HUES48 (cell line): ENCODE data around the gene REEP6.
"Not testable (repeated sequence)": the region's sequence is repeated elsewhere in the genome, so short reads cannot be mapped to it uniquely, and the experiment has no call there.

ENCODE experiments used
- H3K27ac ChIP-seq: one replicate; pipeline ENCODE4 v1.7.0; 2013; ENCODE audit warnings: low read depth, low read length, inconsistent platforms
- H3K27me3 ChIP-seq: 2 replicates; pipeline ENCODE4 v1.6.1; 2013; ENCODE audit warnings: mild to moderate bottlenecking, low read length; ENCODE audit not compliant: control insufficient read depth, insufficient read depth
- H3K36me3 ChIP-seq: 2 replicates; pipeline ENCODE4 v1.6.1; 2013; ENCODE audit warnings: low read length; ENCODE audit not compliant: control insufficient read depth, insufficient read depth
- H3K4me1 ChIP-seq: 2 replicates; pipeline ENCODE4 v1.6.1; 2013; ENCODE audit warnings: mild to moderate bottlenecking, low read length; ENCODE audit not compliant: control insufficient read depth, insufficient read depth
- H3K4me3 ChIP-seq: 2 replicates; pipeline ENCODE4 v1.5.1; 2013; ENCODE audit warnings: mild to moderate bottlenecking, low read depth, low read length
- H3K9ac ChIP-seq: 2 replicates; pipeline ENCODE4 v1.6.1; 2013; ENCODE audit warnings: mild to moderate bottlenecking, low read depth, low read length, moderate library complexity
- H3K9me3 ChIP-seq: 2 replicates; pipeline ENCODE4 v1.6.1; 2013; ENCODE audit warnings: low read length; ENCODE audit not compliant: control insufficient read depth, insufficient read depth

The REEP6 gene

GRCh38 chr19:1495799-1496713 lies 5.1 kb downstream of the REEP6 start:
- no peak overlapping the region for H3K9ac ChIP-seq
- H3K27me3 ChIP-seq, result peaks cover 10% of the 10 kb centered on the region
- no peaks in the 10 kb centered on the region for H3K4me1 ChIP-seq
- no peak overlapping the region for H3K4me3 ChIP-seq
- no peaks in the 10 kb centered on the region; the same call in 1 of the 2 replicates for H3K9me3 ChIP-seq
- no peaks in the 10 kb centered on the region for H3K36me3 ChIP-seq
- no peak overlapping the region for H3K27ac ChIP-seq

- Histone ChIP-seq H3K4me3 (no peak overlapping the region), H3K9me3 (no peaks in the 10 kb centered on the region; the same call in 1 of the 2 replicates), H3K9ac (no peak overlapping the region), H3K27me3 (peaks cover 2% of the 10 kb centered on the region), H3K4me1 (no peaks in the 10 kb centered on the region), H3K36me3 (no peaks in the 10 kb centered on the region), H3K27ac (no peak overlapping the region)
Measured at GRCh38 chr19:1496714-1497577, 6.0 kb downstream of the REEP6 start.

- no peak overlapping the region for H3K4me3 ChIP-seq
- no peaks in the 10 kb centered on the region; the same call in 1 of the 2 replicates for H3K9me3 ChIP-seq
- no peak overlapping the region for H3K27ac ChIP-seq
- no peaks in the 10 kb centered on the region for H3K4me1 ChIP-seq
- no peaks in the 10 kb centered on the region for H3K36me3 ChIP-seq
- H3K9ac ChIP-seq, result no peak overlapping the region
- peaks cover 2% of the 10 kb centered on the region; the same call in 1 of the 2 replicates for H3K27me3 ChIP-seq
Measured at GRCh38 chr19:1497578-1498235, 6.7 kb downstream of the REEP6 start.

- peaks cover 16% of the 10 kb centered on the region for H3K27me3 ChIP-seq
- not testable (repeated sequence) for H3K4me1 ChIP-seq
Measured at GRCh38 chr19:1499231-1499630, 8.2 kb downstream of the REEP6 start.

GRCh38 chr19:1501200-1501595 lies 10.2 kb downstream of the REEP6 start:
- no peak overlapping the region for H3K27ac ChIP-seq
- peaks cover 18% of the 10 kb centered on the region for H3K27me3 ChIP-seq

More at GRCh38 chr19:1499231-1499630, 8.2 kb downstream of the REEP6 start:
- not testable (repeated sequence) for H3K9me3 ChIP-seq, H3K36me3 ChIP-seq, H3K9ac ChIP-seq, H3K27ac ChIP-seq, H3K4me3 ChIP-seq

GRCh38 chr19:1502433-1503088 lies 11.6 kb downstream of the REEP6 start:
- Histone ChIP-seq H3K4me3 (no peak overlapping the region), H3K9me3 (no peaks in the 10 kb centered on the region; the same call in 1 of the 2 replicates), H3K27ac (no peak overlapping the region), H3K36me3 (no peaks in the 10 kb centered on the region), H3K9ac (no peak overlapping the region), H3K27me3 (peaks cover 18% of the 10 kb centered on the region), H3K4me1 (peaks cover 3% of the 10 kb centered on the region; the same call in 1 of the 2 replicates)

More at GRCh38 chr19:1501200-1501595, 10.2 kb downstream of the REEP6 start:
- Histone ChIP-seq H3K9ac (no peak overlapping the region), H3K9me3 (no peaks in the 10 kb centered on the region; the same call in 1 of the 2 replicates), H3K4me3 (no peak overlapping the region), H3K4me1 (peaks cover 3% of the 10 kb centered on the region; the same call in 1 of the 2 replicates), H3K36me3 (no peaks in the 10 kb centered on the region)

GRCh38 chr19:1503089-1503924 lies 12.3 kb downstream of the REEP6 start:
- H3K36me3 ChIP-seq, result no peaks in the 10 kb centered on the region
- H3K27me3 ChIP-seq, result peaks cover 18% of the 10 kb centered on the region
- no peak overlapping the region for H3K27ac ChIP-seq
- H3K4me3 ChIP-seq, result peak overlapping the region; percentile 45
- peaks cover 3% of the 10 kb centered on the region; the same call in 1 of the 2 replicates for H3K4me1 ChIP-seq
- H3K9ac ChIP-seq, result 0 out of 2 replicates have a peak overlapping the region, but pooled peaks have one; percentile 25
- H3K9me3 ChIP-seq, result no peaks in the 10 kb centered on the region; the same call in 1 of the 2 replicates

GRCh38 chr19:1503925-1504773 lies 13.2 kb downstream of the REEP6 start:
- peaks cover 3% of the 10 kb centered on the region; the same call in 1 of the 2 replicates for H3K4me1 ChIP-seq
- H3K36me3 ChIP-seq, result no peaks in the 10 kb centered on the region
- no peak overlapping the region for H3K27ac ChIP-seq
- peak overlapping the region; percentile 45 for H3K4me3 ChIP-seq
- peaks cover 18% of the 10 kb centered on the region for H3K27me3 ChIP-seq
- H3K9me3 ChIP-seq, result no peaks in the 10 kb centered on the region; the same call in 1 of the 2 replicates
- H3K9ac ChIP-seq, result 0 out of 2 replicates have a peak overlapping the region, but pooled peaks have one; percentile 25

GRCh38 chr19:1505012-1505411 lies 14.0 kb downstream of the REEP6 start:
- Histone ChIP-seq H3K4me3 (no peak overlapping the region), H3K9ac (no peak overlapping the region), H3K4me1 (peaks cover 3% of the 10 kb centered on the region; the same call in 1 of the 2 replicates), H3K27ac (no peak overlapping the region), H3K9me3 (no peaks in the 10 kb centered on the region; the same call in 1 of the 2 replicates), H3K36me3 (no peaks in the 10 kb centered on the region), H3K27me3 (peaks cover 18% of the 10 kb centered on the region)
